Heart left ventricle (tissue), 13 donors: Measurements from ENCODE around the gene CHST11.

ENCODE experiments used
- CTCF ChIP-seq, 12 donors: fragments of 200-600 bp; sonication (generic) in 4 of 12; IDR thresholded peaks; one replicate each; pipeline versions ENCODE4 v1.5.0 to v1.8.0; 2018 to 2022; ENCODE audit warnings: antibody characterized with exemption in 12 of 12, mild to moderate bottlenecking in 5 of 12
- POLR2A ChIP-seq, 2 donors: fragments of 450-650 bp; IDR thresholded peaks; one replicate each; pipeline ENCODE4 v1.6.1; 2017; ENCODE audit warnings: antibody characterized with exemption in 2 of 2, mild to moderate bottlenecking in 2 of 2, moderate library complexity in 2 of 2
- donor health status: ischemic (EF 13 %, LVEDD 7.1; RV severe dilation, severe dysfunction).
- donor health status: DM: no; HTN: yes; CAD: no.
- donor health status: DM: no; HTN: no; CAD: no.
- donor health status: ischemic (EF 25% LVEDD 6.9; RV normal size, moderate dysfunction).
- donor health status: ischemic (EF 25% LVEDD 5.7; RV mildly dilated, moderate dysfunction).
- donor health status: ischemic (EF 35%, LVEDD 5.7; RV mildly dilated, moderate dysfunction).
- donor health status: nonischemic (EF 11% LVEDD 7.7; RV severe dilation, severe dysfunction).
- donor health status: DM: yes; HTN: yes; CAD: no.
- donor health status: PGD.
- donor health status: ischemic (EF 29% LVEDD 5.4; RV normal size, mild dysfunction).
- donor health status: nonischemic (EF 23%, LVEDD 6.1; RV moderate dilation, normal function).

- TF ChIP-seq POLR2A (IDR thresholded peaks at IDR 0.05) (no peak), CTCF (IDR thresholded peaks at IDR 0.05) (no peak)
Observed at GRCh38 chr12:104662203-104662602, 205.5 kb downstream of the CHST11 start.
